ENCODE measurements around the gene MAP4K3.

MAP4K3 gene

GRCh38 chr2:39311469-39311868 lies 125.6 kb downstream of the MAP4K3 start:
- no peak overlapping the region for H3K4me3 Mint-ChIP-seq
- no peak for TF ChIP-seq CTCF (IDR thresholded peaks at IDR 0.05)
- H3K27ac Mint-ChIP-seq = no peak overlapping the region
- H3K9me3 Mint-ChIP-seq = no peaks in the 10 kb centered on the region
- peaks cover 3% of the 10 kb centered on the region for H3K4me1 Mint-ChIP-seq
- no peak for DNase-seq
- H3K36me3 Mint-ChIP-seq (ENCODE audit: low read depth) = peaks cover 42% of the 10 kb centered on the region
- no peaks in the 10 kb centered on the region for H3K27me3 Mint-ChIP-seq (ENCODE audit: low read depth, poor library complexity)

GRCh38 chr2:39308778-39309177 lies 128.3 kb downstream of the MAP4K3 start:
- Mint-ChIP-seq H3K4me1 (peaks cover 3% of the 10 kb centered on the region), H3K27me3 (ENCODE audit: low read depth, poor library complexity) (no peaks in the 10 kb centered on the region), H3K4me3 (no peak overlapping the region), H3K36me3 (ENCODE audit: low read depth) (peaks cover 51% of the 10 kb centered on the region), H3K9me3 (no peaks in the 10 kb centered on the region), H3K27ac (no peak overlapping the region)
- no peak for TF ChIP-seq CTCF (IDR thresholded peaks at IDR 0.05)
- DNase-seq = no peak

DNA sequence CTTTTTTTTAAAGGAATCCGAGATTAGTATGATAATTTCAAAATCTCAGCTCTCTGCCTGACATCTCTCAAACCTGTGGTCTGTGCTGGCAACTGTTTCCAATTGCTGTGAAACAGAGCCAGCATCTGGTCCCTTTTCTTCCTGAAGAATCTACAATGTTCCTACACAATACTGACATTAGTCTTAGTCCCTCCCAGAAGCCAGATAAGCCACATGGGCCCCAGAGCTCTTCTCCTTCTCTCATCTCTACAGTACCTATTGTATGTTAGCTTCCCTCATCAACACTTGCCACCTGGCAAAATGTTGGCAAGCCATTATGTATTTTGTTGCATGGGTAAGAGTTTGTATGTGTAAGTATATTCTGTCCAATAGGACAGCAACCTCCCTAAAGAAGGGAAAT lies 130.5 kb downstream of the MAP4K3 start:
- TF ChIP-seq CTCF (IDR thresholded peaks at IDR 0.05) = no peak
- Mint-ChIP-seq H3K27me3 (ENCODE audit: low read depth, poor library complexity) (no peaks in the 10 kb centered on the region), H3K27ac (no peak overlapping the region), H3K9me3 (no peaks in the 10 kb centered on the region), H3K36me3 (ENCODE audit: low read depth) (peaks cover 48% of the 10 kb centered on the region), H3K4me3 (no peak overlapping the region), H3K4me1 (peaks cover 3% of the 10 kb centered on the region)
- no peak for DNase-seq

GRCh38 chr2:39304729-39305128 lies 132.4 kb downstream of the MAP4K3 start:
- H3K4me1 Mint-ChIP-seq = no peaks in the 10 kb centered on the region
- no peaks in the 10 kb centered on the region for H3K27me3 Mint-ChIP-seq (ENCODE audit: low read depth, poor library complexity)
- no peak for TF ChIP-seq CTCF (IDR thresholded peaks at IDR 0.05)
- H3K36me3 Mint-ChIP-seq (ENCODE audit: low read depth) = peaks cover 35% of the 10 kb centered on the region
- DNase-seq = no peak
- no peak overlapping the region for H3K27ac Mint-ChIP-seq
- H3K9me3 Mint-ChIP-seq = no peaks in the 10 kb centered on the region
- no peak overlapping the region for H3K4me3 Mint-ChIP-seq

DNA sequence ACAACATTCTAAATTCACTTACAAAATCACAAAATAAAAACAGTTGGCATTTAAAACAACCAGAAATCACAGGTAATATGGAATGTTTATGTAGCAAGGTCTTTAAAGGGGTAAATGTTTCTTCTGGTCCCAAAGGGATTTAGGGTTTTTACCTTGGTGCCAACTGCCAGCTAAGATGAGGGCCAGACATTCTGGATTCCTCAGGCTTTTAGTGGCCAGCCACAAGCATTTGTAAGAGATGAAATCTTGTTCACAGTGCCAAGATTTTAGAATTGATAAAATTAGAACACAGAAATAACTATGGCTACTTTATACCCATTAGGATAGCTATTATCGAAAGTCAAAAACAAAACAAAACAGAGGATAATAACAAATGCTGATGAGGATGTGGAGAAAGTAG lies 132.9 kb downstream of the MAP4K3 start:
- Mint-ChIP-seq H3K27me3 (ENCODE audit: low read depth, poor library complexity) (no peaks in the 10 kb centered on the region), H3K4me1 (no peaks in the 10 kb centered on the region), H3K27ac (no peak overlapping the region), H3K4me3 (no peak overlapping the region), H3K9me3 (no peaks in the 10 kb centered on the region), H3K36me3 (ENCODE audit: low read depth) (peaks cover 33% of the 10 kb centered on the region)
- TF ChIP-seq CTCF (IDR thresholded peaks at IDR 0.05) = no peak
- no peak for DNase-seq

GRCh38 chr2:39301352-39301751 lies 135.7 kb downstream of the MAP4K3 start:
- peak overlapping the region; percentile 48 for H3K27ac Mint-ChIP-seq

More at GRCh38 chr2:39301352-39301751, 135.7 kb downstream of the MAP4K3 start:
- H3K9me3 Mint-ChIP-seq = no peaks in the 10 kb centered on the region
- H3K4me3 Mint-ChIP-seq = no peak overlapping the region
- no peak for DNase-seq
- no peaks in the 10 kb centered on the region for H3K27me3 Mint-ChIP-seq (ENCODE audit: low read depth, poor library complexity)
- no peak for TF ChIP-seq CTCF (IDR thresholded peaks at IDR 0.05)
- H3K4me1 Mint-ChIP-seq = no peaks in the 10 kb centered on the region
- peaks cover 32% of the 10 kb centered on the region for H3K36me3 Mint-ChIP-seq (ENCODE audit: low read depth)
